Measurements from ENCODE around the gene ELL.
A peak's percentile ranks its signal among the peaks of the same experiment; 100 is the strongest.

Gene ELL

GRCh38 chr19:18431351-18432197 is 90.3 kb downstream of the ELL start:
- no peak for DNase-seq

GRCh38 chr19:18430417-18431144 is 91.3 kb downstream of the ELL start:
- DNase-seq = no peak

GRCh38 chr19:18429717-18430416 is 92.0 kb downstream of the ELL start:
- DNase-seq = no peak

- peak; percentile 89 for DNase-seq
Observed at GRCh38 chr19:18428787-18429674, 92.8 kb downstream of the ELL start.

GRCh38 chr19:18428173-18428786 is 93.6 kb downstream of the ELL start:
- no peak for DNase-seq

GRCh38 chr19:18427743-18428113 is 94.1 kb downstream of the ELL start:
- no peak for DNase-seq

GRCh38 chr19:18427080-18427742 is 94.7 kb downstream of the ELL start:
- no peak for DNase-seq

- no peak for DNase-seq
Observed at GRCh38 chr19:18426416-18426767, 95.5 kb downstream of the ELL start.

GRCh38 chr19:18425515-18426415 is 96.1 kb downstream of the ELL start:
- DNase-seq = no peak

- DNase-seq = no peak
Observed at GRCh38 chr19:18424890-18425514, 96.9 kb downstream of the ELL start.

- no peak for DNase-seq
Observed at GRCh38 chr19:18424122-18424889, 97.6 kb downstream of the ELL start.

- DNase-seq = no peak
Observed at GRCh38 chr19:18423258-18424020, 98.4 kb downstream of the ELL start.

GRCh38 chr19:18422530-18423191 is 99.2 kb downstream of the ELL start:
- peak; percentile 60 for DNase-seq

- DNase-seq = no peak
Observed at GRCh38 chr19:18421371-18421959, 100.4 kb downstream of the ELL start.

- no peak for DNase-seq
Observed at GRCh38 chr19:18420930-18421329, 100.9 kb downstream of the ELL start.

- DNase-seq = peak; percentile 54
Observed at GRCh38 chr19:18419699-18420460, 102.0 kb downstream of the ELL start.
